AG08395 (cell line): ENCODE measurements around the gene LLGL2.
A peak's percentile ranks its signal among the peaks of the same experiment; 100 is the strongest.
"Not testable (repeated sequence)": the region's sequence is repeated elsewhere in the genome, so short reads cannot be mapped to it uniquely, and the experiment has no call there.

ENCODE experiments used
- DNase-seq: peaks from one replicate; pipeline ENCODE4 v3.0.0; 2012; ENCODE audit warnings: mixed read lengths, low spot score

The LLGL2 gene

GRCh38 chr17:75507733-75508719 is 17.5 kb upstream of the LLGL2 start:
- DNase-seq: no peak

DNA sequence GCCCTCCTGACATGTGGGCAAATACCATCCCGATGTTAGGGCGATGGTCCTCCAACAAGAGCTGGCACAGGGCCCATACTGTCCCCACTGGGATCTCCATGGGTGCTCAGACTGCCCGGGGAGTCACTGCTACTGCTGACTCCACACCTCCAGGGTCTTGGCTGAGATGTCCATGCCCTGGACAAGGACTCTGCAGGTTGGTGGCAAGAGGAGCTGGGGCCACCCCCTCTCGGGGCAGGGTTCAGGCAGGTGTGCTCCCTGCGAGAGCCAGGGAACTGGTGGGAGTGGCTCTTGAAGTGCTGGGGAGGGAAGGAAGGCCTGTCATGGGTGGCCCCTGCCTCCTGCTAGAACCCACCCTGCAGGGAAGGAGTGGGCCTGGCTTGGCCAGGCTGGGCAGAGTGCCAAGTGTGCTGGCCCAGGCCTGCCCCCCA is 16.6 kb upstream of the LLGL2 start:
- DNase-seq: no peak

DNA sequence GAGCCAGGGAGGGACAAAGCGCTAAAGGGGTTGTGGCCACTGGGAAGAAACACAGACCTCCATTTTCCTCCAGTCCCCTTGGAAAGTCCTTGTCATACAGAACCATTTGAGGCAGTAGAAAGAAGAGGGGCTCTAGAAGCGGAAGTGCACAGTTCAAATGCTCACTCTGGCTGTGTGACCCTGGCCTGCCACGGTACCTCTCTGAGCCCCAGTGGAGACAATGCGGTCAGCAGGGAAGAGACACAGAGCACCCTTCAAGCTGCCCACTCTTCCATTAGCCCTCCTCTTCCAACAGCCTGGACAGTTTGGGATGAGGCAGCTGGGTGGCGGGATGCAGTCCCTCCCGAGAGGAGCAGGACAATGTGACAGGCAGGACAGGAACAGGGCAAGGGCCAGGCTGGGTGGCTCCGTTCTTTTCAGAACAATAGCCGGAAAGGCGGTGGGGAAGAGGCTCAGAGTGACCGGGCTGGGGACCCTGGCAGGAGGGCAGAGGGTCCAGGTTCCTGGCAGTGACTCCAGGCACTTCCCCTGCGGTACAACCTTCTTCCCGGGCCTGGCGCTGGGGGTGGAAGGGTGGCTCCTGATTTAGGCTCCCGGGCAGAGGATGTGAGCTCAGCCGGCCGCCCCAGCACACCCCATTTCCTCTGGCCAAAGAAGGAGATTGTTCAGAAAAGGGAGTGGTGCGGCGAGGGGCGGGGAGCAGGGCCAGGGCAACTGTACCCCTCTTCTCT is 15.8 kb upstream of the LLGL2 start:
- DNase-seq: no peak

DNA sequence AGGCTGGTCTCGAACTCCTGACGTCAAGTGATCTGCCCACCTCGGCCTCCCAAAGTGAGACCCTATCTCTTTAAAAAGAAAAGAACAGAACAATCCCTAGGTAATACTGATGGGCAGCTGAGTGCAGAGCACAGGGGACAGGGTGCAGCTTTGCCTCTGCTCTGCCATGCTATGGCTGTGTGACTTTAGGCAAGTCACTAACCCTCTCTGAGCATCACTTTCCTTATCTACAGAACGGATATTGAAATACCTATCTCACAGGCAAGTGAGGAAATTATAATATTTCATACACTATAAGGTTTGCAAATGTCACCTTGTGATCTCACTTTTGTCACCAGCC is 14.3 kb upstream of the LLGL2 start:
- DNase-seq: no peak

DNA sequence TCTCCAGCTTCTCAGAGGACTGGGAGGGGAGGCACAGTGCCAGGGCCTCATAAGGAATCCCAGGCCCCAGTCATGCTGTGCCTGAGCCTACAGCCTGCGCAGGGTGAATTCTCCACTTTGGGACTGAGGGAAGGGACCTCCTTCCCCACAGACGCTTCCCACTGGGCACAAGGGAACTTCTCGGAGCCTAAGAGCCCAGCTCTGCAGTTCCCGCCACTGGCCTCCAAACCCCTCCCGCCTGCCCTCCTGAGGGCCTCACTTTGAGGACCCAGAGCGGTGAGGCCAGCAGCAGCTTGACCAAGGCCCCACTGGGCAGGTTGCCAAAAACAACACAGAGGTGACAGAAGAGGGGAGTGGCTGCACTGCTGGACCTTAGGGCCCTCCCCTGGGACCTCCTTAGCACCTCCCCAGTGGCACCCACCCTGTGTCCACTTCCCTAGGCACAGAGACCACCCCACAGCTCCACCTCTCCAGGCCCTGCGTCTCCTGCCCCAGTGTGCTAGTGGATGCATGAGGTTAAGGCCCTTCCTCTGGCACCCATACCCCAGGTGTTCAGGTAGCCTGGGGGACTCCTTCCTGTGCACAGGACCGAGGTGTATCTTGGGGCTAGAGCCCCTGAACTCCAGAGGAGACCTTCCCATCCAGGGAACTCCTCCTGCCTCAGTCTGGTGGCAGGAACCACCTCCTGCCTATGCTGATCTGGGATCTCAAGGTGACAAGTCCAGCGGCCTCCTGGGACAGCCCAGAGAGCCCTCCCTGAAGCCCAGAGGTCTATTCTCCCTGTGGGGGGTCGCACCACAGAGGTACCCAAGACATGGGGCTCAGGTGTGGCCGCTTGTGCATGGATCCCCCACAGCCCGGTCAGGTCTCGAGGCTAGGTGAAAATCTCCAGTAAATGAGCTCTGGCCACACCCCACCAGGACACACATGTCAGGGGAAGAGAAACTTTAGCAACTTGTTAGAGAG is 13.6 kb upstream of the LLGL2 start:
- DNase-seq: no peak

- no peak for DNase-seq
Observed at GRCh38 chr17:75512926-75513640, 12.4 kb upstream of the LLGL2 start.

- no peak for DNase-seq
Observed at GRCh38 chr17:75513641-75514000, 11.9 kb upstream of the LLGL2 start.

DNA sequence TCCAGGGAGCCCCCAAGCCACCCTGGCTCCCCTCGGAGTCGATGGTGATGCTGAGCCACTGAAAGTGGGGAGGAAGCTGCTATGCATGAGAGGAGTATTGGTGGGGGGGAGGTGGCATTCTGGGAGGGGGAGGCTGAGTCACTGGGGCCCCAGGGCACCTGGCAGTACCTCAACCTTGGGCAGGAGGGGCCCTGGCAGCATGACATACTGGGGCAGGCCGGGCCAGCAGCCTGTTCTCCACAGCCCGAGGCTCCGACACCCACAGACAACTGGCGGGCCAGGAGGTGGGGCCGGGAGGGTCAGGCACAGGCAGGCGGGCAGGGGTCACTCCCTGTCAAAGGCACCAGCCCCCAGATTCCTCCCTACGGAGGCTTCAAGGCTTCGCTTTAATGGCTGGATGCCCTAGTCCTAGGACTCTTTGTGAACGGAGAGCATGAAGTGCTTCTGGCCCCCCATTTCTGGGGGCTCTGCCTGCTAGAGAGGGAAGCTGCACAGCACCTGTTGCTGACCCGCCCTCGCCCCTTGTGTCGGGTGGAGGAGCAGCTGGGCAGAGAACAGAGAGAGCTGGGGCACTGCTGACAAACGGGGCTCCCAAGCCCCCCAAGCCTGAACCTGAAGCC is 11.1 kb upstream of the LLGL2 start:
- DNase-seq: no peak

DNA sequence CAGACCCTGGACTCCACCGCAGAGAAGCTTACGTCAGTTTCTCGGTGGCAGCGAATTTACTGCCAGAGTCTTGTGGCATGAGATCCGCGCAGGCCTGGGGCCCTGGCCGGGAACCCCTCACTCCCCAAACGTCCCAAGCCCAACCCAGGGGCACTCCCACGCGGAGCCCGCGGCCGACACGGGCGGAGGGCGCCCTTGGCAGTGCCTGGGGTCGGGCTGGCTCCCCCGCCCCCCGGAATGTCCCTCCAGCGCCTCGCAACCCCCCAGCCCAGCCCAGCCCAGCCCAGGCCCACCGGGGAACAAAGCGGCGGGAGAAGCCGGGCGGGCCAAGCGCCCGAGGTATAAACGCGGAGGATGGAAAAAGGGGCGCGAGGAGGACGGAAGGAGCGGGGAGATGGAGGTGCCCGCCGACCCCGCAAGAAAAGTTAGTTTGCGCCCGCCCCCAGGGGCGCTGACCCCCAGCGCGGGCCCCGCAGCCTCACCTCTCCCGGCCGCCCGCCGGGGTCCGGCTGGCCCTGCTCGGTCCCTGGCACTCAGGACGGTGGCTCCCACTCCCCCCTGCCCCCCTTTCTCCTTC is 10.5 kb upstream of the LLGL2 start:
- no peak for DNase-seq

GRCh38 chr17:75515496-75516254 is 9.8 kb upstream of the LLGL2 start, which contains the start of gene CASKIN2:
Gene CASKIN2, minus strand, starts transcription at chr17:75515537. Its CDS starts 1,733 bp downstream, at chr17:75513804.
- DNase-seq: peak; percentile 99

DNA sequence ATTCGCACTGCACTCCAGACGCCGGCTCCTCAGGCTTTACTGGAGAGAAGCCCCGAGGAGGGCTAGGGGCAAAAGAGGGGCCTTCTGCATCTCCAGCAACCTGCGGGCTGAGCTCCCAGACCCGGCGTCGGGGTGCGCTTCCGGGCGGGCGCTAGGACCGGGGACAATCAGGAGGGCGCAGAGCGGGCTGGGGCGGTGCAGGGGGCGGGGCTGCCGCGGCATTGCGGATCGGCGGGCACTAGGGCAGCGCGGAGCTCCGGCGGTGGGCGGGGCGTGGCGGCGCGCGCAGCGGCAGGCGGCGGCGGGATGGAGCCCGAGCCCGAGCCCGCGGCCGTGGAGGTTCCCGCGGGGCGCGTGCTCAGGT is 9.3 kb upstream of the LLGL2 start, which contains the start of gene TSEN54:
Gene TSEN54 (plus strand): TSS at position 274 of the 364 bp plus-strand sequence. CDS start 33 bp downstream, at position 307.
- DNase-seq: peak; percentile 98

- no peak for DNase-seq
Observed at GRCh38 chr17:75516619-75517296, 8.7 kb upstream of the LLGL2 start.

GRCh38 chr17:75517297-75517865 is 8.1 kb upstream of the LLGL2 start:
- DNase-seq: no peak

- no peak for DNase-seq
Observed at GRCh38 chr17:75518201-75518600, 7.3 kb upstream of the LLGL2 start.

- DNase-seq: no peak
Observed at GRCh38 chr17:75518983-75519537, 6.4 kb upstream of the LLGL2 start.

DNA sequence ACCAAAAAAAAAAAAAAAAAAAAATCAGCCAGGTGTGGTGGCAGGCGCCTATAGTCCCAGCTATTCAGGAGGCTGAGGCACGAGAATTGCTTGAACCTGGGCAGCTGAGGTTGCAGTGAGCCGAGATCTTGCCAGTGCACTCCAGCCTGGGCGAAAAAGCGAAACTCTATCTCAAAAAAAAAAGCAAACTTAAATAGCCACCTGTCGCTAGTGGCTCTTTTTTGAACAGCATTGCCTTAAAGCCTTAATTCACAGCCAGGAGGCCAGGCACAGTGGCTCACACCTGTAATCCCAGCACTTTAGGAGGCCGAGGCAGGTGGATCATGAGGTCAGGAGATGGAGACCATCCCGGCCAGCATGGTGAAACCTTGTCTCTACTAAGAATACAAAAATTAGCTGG is 5.1 kb upstream of the LLGL2 start:
- not testable (repeated sequence) for DNase-seq

DNA sequence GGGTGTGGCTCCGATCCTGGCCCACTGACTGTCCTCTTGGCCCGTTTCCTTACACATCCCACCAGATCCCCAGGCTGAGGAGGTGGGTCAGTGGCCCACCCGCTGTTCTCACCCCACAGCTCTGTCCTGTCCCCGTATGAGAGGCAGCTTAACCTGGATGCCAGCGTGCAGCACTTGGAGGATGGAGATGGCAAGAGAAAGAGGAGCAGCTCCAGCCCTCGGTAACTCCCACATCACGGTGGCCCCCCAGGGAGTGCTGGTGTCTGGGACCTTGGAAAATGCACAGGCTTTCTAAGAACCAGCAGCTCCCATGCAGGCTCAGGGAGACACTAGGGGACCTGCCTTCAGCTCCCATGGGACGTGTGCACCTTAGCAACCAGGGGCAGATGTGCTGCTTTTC is 4.2 kb upstream of the LLGL2 start:
- no peak for DNase-seq

DNA sequence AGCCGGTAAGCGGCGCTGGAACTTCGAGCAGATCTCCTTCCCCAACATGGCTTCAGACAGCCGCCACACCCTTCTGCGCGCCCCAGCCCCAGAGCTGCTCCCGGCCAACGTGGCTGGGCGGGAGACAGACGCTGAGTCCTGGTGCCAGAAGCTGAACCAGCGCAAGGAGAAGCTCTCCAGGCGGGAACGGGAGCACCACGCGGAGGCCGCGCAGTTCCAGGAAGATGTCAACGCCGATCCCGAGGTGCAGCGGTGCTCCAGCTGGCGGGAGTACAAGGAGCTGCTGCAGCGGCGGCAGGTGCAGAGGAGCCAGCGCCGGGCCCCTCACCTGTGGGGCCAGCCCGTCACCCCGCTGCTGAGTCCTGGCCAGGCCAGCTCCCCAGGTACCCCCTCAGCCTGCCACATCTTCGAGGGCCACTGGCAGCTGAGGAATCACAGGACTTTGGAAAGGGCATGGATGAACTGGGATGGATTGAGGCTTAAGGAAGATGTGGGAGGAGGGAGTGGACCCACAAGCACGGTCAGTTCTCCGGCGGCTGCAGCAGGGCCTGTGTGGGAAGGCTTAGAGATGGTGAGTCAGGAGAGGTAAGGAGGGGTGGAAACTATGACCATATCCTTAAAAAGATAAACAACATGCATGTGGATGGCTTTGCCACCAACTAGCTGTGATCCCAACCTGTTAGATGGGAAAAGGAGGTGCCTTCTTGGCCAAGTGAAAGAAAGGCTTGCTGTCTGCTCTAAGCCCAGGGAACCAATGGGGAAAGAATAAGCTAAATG is 3.4 kb upstream of the LLGL2 start:
- no peak for DNase-seq
